NB4 (cell line): ENCODE measurements around the gene OLFML2A.
"Not testable (repeated sequence)": the region's sequence is repeated elsewhere in the genome, so short reads cannot be mapped to it uniquely, and the experiment has no call there.

Experiments used
- DNase-seq: peaks from one replicate; pipeline ENCODE4 v3.0.0; 2010; ENCODE audit warnings: low read depth
- H3K4me3 ChIP-seq: one replicate; pipeline ENCODE4 v1.5.1; 2011; ENCODE audit warnings: mild to moderate bottlenecking, low read depth, low read length, moderate library complexity
- CTCF ChIP-seq: IDR thresholded peaks from one replicate; pipeline ENCODE4 v1.5.1; 2012; ENCODE audit warnings: low read depth, low read length
- MAX ChIP-seq: IDR thresholded peaks from 2 replicates; pipeline ENCODE4 v1.6.1; 2011; ENCODE audit warnings: low read depth, low read length
- MYC ChIP-seq: IDR thresholded peaks from 2 replicates; pipeline ENCODE4 v1.6.1; 2011; ENCODE audit warnings: low read depth, low read length
- POLR2A ChIP-seq: IDR thresholded peaks from 2 replicates; pipeline ENCODE4 v1.6.1; 2011; ENCODE audit warnings: mild to moderate bottlenecking; ENCODE audit not compliant: insufficient read length; ENCODE audit errors: extremely low read depth

OLFML2A gene

GRCh38 chr9:124776954-124777648 is at the start of gene OLFML2A:
Gene OLFML2A, plus strand, starts transcription at chr9:124777133. Its CDS starts 138 bp downstream, at chr9:124777271.
- TF ChIP-seq POLR2A (no peak), MYC (no peak), MAX (no peak), CTCF (peak; percentile 29)
- H3K4me3 ChIP-seq, result peak within 1 kb of the TSS; percentile 16
- peak; percentile 64 for DNase-seq

- no peak overlapping the region for H3K4me3 ChIP-seq
- DNase-seq, result no peak
- TF ChIP-seq CTCF (no peak), MYC (no peak), POLR2A (no peak), MAX (no peak)
These were observed 46.2 kb upstream of the OLFML2A start for GRCh38 chr9:124730772-124731171.

GRCh38 chr9:124733964-124734740 is 42.8 kb upstream of the OLFML2A start:
- TF ChIP-seq MAX (no peak), MYC (no peak), POLR2A (no peak), CTCF (no peak)
- no peak overlapping the region for H3K4me3 ChIP-seq
- no peak for DNase-seq

GRCh38 chr9:124734741-124735083 is 42.2 kb upstream of the OLFML2A start:
- not testable (repeated sequence) for H3K4me3 ChIP-seq, DNase-seq

GRCh38 chr9:124735121-124735520 is 41.8 kb upstream of the OLFML2A start:
- no peak for TF ChIP-seq MYC
- no peak for TF ChIP-seq POLR2A
- no peak for TF ChIP-seq MAX
- TF ChIP-seq CTCF, result no peak

GRCh38 chr9:124738075-124738474 is 38.9 kb upstream of the OLFML2A start:
- DNase-seq, H3K4me3 ChIP-seq: not testable (repeated sequence)

More at GRCh38 chr9:124735121-124735520, 41.8 kb upstream of the OLFML2A start:
- peak; percentile 26 for DNase-seq
- no peak overlapping the region for H3K4me3 ChIP-seq

- no peak for TF ChIP-seq CTCF
- TF ChIP-seq POLR2A, result no peak
- TF ChIP-seq MYC, result no peak
- TF ChIP-seq MAX, result no peak
- DNase-seq, result no peak
- H3K4me3 ChIP-seq, result no peak overlapping the region
These were observed 37.6 kb upstream of the OLFML2A start for GRCh38 chr9:124739360-124739759.
